Lower leg skin (tissue), 4 donors: ENCODE data around the gene KIN. TPM values are rescaled to one million over a fixed set of nuclear protein-coding genes. Genes with fewer than 3 reads are reported as not detected.
"Not testable (repeated sequence)": the region's sequence is repeated elsewhere in the genome, so short reads cannot be mapped to it uniquely, and the experiment has no call there.

Experiments
- DNase-seq, 2 donors: peaks; one replicate each; pipeline ENCODE4 v3.0.0-alpha.2; 2019; ENCODE audit warnings: low spot score in 2 of 2
- H3K4me3 ChIP-seq: fragments of 200-600 bp; sonication (generic); 2 replicates; pipeline ENCODE4 v1.5.1; 2017; ENCODE audit warnings: mild to moderate bottlenecking, low read depth; ENCODE audit not compliant: poor library complexity, severe bottlenecking
- CTCF ChIP-seq, 3 donors: fragments of 450-650 bp; IDR thresholded peaks; one replicate each; pipeline ENCODE4 v1.5.1; 2016; ENCODE audit warnings: antibody characterized with exemption in 3 of 3, mild to moderate bottlenecking in 3 of 3, moderate library complexity in 2 of 3
- POLR2A ChIP-seq, 2 donors: fragments of 450-650 bp; IDR thresholded peaks; one replicate each; pipeline ENCODE4 v1.6.1; 2016 to 2017; ENCODE audit warnings: antibody characterized with exemption in 2 of 2, mild to moderate bottlenecking in 1 of 2, moderate library complexity in 1 of 2
- WGBS, 2 donors: methylation state at CpG; one replicate each; pipeline ENCODE4 v1.1.5; 2018; 5-methylcytosine and 5-hydroxymethylcytosine counted together
- intact Hi-C: fragments of 100-400 bp; cut with DNase I; formaldehyde crosslinking; loops from one replicate; pipeline ENCODE4 v1.15.0; 2023; ENCODE audit warnings: low total_unique reads
- total RNA-seq, 4 donors: library from RNA; depleted of rRNA; stranded (reverse); fragments of >200 nt; gene quantifications; one replicate each; pipeline ENCODE4 v1.1.0, GENCODE V29; 2016

The KIN gene
- total RNA-seq, 4 donors from 2014 or later: 7.0 to 10.3 (median 8.2) TPM

DNA sequence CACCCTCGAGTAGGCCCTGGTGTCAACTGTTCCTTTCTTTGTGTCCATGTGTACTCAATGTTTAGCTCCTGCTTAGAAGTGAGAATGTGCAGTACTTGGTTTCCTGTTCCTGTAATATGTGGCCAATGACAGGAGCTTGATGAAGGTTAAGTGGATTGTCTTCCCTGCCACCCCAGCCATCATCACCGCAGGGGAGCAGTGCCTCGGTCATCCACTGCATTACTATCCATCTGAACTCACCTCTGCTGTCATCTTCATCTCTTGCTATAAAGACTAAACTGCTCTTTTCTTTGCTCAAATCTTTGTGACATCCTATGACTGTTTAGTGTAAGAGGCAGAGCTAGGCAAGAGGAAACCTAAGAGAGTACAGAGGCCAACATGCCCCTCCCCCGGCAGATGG is 69.1 kb downstream of the KIN start:
- no peak overlapping the region for H3K4me3 ChIP-seq
- intact Hi-C loops: no loop called here
- DNase-seq: no peak
- 80 to 84% methylated on average over 4 of the region's 4 CpGs for WGBS, 2 donors
- TF ChIP-seq CTCF (IDR thresholded peaks at IDR 0.05) (no peak), POLR2A (IDR thresholded peaks at IDR 0.05) (no peak)

- WGBS, 2 donors: 78 to 82% methylated on average over 5 of the region's 5 CpGs
- intact Hi-C loops: no loop called here
- no peak overlapping the region for H3K4me3 ChIP-seq
- no peak for TF ChIP-seq POLR2A (IDR thresholded peaks at IDR 0.05)
- no peak for TF ChIP-seq CTCF (IDR thresholded peaks at IDR 0.05)
- no peak for DNase-seq
Measured at GRCh38 chr10:7717767-7718166, 70.0 kb downstream of the KIN start.

DNA sequence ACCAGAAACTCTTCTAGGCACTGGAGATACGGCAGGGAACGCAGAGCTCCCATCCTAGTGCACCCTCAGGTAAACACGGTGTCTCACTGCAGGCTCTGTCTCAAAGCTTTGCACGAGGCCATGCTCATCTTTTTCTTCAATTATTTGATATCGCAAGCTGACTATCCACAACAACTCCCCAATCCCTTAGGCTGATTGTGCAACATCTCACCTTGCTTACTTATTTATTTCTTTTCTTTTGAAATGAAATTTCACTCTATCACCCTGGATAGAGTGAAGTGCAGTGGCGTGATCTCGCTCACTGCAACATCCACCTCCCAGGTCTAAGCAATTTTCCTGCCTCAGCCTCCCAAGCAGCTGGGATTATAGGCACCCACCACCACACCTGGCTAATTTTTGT is 72.3 kb downstream of the KIN start:
- WGBS, 2 donors: 86 to 88% methylated on average over 7 of the region's 7 CpGs
- no peak for TF ChIP-seq CTCF (IDR thresholded peaks at IDR 0.05)
- TF ChIP-seq POLR2A (IDR thresholded peaks at IDR 0.05): no peak

GRCh38 chr10:7711075-7711474 is 76.7 kb downstream of the KIN start:
- intact Hi-C loops, H3K4me3 ChIP-seq, DNase-seq: not testable (repeated sequence)
- 86 to 88% methylated on average over 5 of the region's 5 CpGs for WGBS, 2 donors

More for the DNA sequence above, 72.3 kb downstream of the KIN start:
- no peak for DNase-seq
- H3K4me3 ChIP-seq: no peak overlapping the region
- intact Hi-C loops: no loop called here

DNA sequence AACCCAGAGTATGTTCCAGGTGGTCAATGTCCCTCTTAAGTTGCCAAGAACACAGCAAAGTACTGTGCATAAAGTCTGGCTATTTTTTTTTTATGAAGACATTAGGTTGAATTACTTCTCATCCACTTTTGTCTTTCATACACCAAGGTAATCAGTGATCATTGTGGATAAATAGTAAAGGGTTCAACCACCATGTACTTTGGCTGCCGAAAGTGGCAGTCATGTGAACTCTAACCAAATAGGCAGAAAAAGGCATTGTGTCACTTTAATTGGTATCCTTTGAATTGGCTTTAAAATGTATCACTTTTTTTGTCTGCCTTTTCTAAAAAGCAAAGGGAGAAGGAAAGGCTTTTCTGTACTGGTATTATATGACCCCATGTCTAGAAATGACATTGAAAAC is 77.3 kb downstream of the KIN start:
- WGBS, 2 donors: 88 to 100% methylated on average over 1 of the region's 1 CpG
- no peak overlapping the region for H3K4me3 ChIP-seq
- DNase-seq: no peak
- intact Hi-C loops: no loop called here
- TF ChIP-seq CTCF (IDR thresholded peaks at IDR 0.05) (no peak), POLR2A (IDR thresholded peaks at IDR 0.05) (no peak)

DNA sequence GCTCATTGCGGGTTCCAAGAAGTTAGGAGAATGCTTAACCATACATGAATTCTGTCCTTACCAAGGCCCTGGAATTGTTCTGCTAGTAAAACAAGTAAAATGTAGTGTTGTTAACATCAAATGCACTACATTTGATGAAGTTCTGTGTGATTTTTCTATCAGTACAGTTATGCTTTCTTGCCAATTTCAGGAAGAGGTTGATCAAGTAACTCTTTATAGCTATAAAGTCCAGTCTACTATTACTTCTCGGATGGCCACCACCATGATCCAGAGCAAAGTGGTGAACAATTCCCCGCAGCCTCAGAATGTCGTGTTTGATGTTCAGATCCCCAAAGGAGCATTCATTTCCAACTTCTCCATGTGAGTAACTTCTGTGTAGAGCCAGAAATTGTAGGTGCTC is 79.0 kb downstream of the KIN start:
- intact Hi-C loops: no loop called here
- TF ChIP-seq POLR2A (IDR thresholded peaks at IDR 0.05) (no peak), CTCF (IDR thresholded peaks at IDR 0.05) (no peak)
- 91 to 95% methylated on average over 4 of the region's 4 CpGs for WGBS, 2 donors
- no peak for DNase-seq
- H3K4me3 ChIP-seq: no peak overlapping the region
